Measurements from ENCODE around the gene ZBTB47.

ZBTB47 gene

DNA sequence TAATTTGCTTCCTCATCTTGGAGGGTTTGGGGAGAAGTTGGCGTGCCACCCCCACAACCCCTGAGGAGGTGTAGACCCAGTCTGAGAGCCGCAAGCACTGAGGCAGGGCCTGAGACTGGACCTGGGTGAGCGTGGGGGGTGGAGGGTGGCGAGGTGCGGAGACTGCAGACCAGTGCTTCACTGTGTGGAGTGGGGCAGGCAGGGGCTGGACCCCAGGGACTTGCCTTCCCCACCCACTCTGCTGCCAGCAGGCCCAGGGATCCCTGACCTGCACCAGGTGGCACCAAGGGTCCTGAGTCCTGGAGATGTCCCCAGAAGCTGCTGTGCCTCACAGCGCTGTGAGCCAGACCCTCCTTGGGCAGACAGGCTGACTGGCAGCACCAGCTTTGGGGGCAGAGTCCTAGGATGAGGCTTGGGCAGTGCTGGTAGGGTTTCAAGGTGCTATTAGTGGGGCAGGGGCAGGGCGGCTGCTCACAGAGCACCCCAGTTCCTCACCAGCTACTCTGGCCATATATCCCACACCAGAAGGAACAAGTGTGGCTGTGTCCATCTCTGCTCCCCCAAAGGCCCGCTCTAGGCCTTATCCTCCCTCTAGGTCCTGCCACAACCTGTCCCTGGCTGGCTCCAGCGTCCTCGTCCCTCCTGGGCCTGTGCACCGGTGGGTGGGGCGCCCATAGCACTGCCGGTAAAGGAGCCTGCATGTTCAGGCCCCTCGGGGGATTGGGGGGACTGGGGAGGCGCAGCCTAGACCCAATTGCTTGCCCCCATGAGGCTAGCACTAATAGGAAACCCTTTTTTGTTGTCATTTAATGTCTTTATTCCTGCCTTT is 11.8 kb downstream of the ZBTB47 start:
- no peak for DNase-seq (ENCODE audit: low spot score)

GRCh38 chr3:42666022-42666421 is 12.5 kb downstream of the ZBTB47 start:
- DNase-seq (ENCODE audit: low spot score), result no peak

DNA sequence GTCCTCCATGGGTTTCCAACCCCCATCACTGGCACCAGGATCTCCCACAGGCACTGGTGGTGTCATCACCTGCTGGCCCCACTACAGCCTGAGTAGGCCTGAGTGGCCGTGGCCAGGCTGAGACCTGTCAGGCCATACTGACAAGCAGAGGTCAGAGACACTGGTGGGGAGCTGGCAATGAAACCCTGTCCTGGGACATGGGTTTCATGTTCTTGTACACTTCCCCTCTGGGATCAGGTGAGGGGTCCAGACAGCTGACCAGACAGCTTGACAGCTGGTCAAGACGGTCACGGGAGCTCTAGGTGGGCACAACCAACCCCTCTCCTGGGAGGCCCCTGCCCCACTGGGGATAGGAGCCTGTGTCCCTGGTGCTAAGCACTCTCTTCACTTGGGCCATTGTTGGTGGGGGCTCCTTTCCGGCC is 13.1 kb downstream of the ZBTB47 start:
- no peak for DNase-seq (ENCODE audit: low spot score)

DNA sequence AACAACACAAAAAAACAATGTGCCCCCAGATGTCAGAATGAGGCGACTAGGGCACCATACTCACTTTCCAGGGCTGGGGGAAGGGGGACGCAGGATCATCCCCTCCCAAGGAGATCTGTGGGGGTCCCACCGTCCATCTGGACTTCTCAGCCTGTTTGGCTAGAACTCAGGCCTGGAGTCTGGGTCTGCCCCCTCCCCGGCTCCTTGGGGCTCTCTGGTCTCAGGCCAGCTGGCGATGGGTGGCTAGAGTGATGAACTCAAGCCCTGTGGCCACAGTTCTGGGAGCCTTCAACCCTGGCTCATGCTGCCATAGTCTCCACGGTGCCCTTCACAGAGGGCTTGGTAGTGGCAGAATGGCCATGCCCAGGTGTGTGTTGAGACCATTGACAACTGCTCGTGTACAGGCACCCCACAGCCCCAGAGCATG is 13.6 kb downstream of the ZBTB47 start:
- DNase-seq (ENCODE audit: low spot score), result no peak

- no peak for DNase-seq (ENCODE audit: low spot score)
These were observed 14.3 kb downstream of the ZBTB47 start for GRCh38 chr3:42667523-42668412.

DNA sequence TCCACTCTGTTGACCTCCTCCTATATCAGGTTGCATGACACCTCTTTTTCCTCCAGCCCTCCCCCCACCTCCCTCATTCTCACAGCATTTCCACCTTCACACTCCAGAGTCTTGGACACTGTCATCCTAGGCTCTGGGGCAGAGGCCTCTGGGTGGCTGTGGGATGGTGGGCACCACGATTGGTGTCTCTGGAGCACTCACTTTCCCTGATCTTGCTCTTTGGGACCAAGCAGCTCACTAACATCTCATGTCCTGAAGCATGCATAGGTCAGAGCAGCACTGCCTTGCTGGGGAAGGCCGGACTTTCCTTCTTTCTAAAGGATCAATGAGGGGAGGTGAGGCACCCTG is 14.9 kb downstream of the ZBTB47 start:
- DNase-seq (ENCODE audit: low spot score), result no peak

GRCh38 chr3:42668793-42669217 is 15.3 kb downstream of the ZBTB47 start:
- no peak for DNase-seq (ENCODE audit: low spot score)

DNA sequence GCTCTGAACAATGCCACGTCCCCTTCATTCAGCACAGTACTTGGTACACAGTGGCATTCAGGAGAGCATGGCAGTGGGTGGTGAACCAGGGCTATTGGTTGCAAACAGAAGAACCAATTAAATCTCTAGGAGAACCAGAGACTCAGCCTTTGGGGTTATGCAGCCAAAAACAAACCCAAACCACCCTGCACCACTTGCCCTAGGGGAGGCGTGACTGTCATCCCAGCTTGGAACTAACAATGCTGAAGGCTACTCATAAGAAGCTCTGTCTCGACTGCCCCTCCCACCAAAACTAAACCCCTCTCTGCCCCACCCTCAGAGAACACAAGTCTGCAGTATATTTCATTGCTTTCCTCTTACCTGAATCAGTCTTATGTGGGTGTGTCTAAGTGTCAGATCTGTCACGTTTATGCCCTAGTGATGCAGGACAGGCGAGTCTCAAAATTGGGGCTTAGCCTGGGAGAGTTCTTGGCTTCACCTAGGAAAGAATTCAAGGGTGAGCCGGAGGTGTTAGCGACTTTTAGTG is 16.6 kb downstream of the ZBTB47 start:
- no peak for DNase-seq (ENCODE audit: low spot score)

DNA sequence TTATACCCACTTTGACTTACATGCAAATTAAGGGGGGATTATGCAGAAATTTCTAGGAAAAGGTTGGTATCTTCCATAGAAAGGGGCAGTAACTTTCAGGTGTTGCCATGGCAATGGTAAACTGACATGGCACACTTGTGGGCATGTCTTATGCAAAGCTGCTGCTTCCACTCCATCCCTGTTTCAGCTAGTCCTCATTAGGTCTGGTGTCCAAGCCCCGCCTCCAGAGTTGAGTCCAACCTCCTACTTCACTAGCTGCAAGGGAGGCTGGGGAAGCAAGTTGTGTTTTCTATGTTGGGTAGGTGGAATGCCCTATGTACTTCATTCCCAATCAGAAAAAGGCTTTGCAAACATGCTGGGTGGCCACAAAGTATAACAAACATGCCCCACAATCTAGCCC is 17.2 kb downstream of the ZBTB47 start:
- DNase-seq (ENCODE audit: low spot score), result no peak

DNA sequence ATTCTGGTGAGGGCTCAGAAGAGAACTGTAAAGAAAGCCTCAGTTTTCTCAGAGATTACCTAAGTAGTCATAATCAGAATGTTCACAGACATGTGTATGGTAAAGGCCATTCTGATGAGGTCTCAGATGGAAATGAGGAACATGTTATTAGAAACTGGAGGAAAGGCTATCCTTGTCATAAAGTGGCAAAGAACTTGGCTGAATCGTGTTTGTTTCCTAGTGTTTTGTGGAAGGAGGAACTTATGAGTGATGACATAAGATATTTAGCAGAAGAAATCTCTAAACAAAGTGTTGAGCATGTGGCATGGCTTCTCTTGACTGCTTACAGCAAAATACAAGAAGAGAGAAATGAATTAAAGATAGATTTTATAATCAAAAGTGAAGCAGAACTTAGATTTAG is 19.0 kb downstream of the ZBTB47 start:
- DNase-seq (ENCODE audit: low spot score), result no peak

DNA sequence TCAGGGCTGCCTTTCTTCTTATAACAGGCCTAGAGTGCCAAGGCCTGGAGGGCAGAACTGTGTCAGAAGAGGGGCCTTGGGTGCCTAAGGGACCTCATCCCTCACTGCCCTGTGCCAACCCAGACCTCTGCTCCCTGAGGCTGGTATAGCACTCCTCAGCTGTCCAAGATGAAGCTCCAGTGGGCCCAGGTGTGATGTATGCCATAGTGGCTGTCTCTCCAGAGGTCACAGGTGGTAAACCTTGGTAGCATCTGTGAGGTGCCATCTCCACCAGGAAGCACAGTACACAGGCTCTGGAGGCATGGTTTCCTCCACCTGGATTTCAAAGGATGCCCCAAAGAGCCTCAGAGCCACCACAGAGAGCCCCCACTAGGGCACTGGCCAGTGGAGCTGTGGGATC is 19.6 kb downstream of the ZBTB47 start:
- no peak for DNase-seq (ENCODE audit: low spot score)

DNA sequence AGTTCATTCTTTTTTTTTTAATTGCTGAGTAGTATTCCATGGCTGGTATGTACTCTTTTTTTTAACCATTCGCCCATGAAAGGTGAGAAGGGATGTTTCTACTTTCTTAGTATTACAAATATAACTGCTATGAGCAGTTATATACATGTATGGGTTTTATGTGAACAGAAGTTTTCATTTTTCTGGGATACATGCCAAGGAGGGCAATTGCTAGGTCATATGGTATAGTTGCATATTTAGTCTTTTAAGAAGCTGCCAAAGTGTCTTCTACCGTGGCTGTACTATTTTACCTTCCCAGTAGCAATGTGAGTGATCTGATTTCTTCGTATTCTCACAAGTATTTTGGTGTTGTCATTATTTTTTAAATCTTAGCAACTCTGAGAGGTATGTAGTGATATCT is 20.6 kb downstream of the ZBTB47 start:
- DNase-seq (ENCODE audit: low spot score), result no peak

GRCh38 chr3:42675909-42676308 is 22.4 kb downstream of the ZBTB47 start:
- DNase-seq (ENCODE audit: low spot score), result no peak

GRCh38 chr3:42678447-42678846 is 24.9 kb downstream of the ZBTB47 start:
- no peak for DNase-seq (ENCODE audit: low spot score)

- DNase-seq (ENCODE audit: low spot score), result no peak
These were observed 26.8 kb downstream of the ZBTB47 start for GRCh38 chr3:42680271-42680670.

DNA sequence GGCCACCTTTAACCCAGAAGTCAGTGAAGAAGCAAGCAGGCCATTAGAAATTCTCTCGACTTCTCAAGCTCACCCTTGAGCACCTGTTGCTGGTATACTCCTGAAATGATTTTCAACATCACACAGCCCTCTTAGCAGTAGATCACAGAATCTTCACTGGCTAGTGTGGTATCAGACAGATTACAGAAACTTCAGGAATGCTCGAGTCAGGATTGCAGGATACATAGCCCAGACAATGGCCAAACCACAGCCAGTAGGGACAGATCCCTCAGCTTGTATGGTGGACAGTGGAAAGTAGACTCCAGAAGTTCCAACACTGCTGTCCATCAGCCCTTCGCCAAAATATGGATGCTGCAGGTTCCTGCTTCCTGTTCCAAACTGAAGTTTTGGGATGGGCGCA is 27.3 kb downstream of the ZBTB47 start:
- no peak for DNase-seq (ENCODE audit: low spot score)

DNA sequence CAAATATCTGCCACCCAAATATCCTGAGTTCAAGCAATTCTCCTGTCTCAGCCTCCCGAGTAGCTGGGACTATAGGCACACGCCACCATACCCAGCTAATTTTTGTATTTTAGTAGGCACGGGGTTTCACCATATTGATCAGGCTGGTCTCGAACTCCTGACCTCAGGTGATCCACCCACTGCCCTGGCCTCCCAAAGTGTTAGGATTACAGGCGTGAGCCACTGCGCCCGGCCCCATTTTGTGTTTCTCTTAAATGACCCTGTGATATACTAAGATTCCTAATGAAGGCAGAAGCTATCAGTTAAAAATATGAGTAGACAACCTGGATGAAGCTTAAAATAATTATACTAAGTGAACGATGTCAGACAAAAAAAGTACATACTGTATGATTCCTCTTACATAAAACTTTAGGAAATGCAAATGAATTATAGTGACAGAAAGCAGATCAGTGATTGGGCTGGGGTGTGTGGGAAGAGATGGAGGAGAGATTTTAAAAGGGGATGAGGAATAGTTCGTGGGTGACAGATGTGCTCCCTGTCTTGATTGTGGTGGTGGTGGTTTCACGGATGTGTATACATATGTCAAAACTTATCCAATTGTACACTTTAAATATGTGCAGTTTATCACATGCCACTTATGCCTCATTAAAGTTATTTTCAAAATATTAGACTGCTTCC is 28.0 kb downstream of the ZBTB47 start:
- no peak for DNase-seq (ENCODE audit: low spot score)

GRCh38 chr3:42682301-42683070 is 29.0 kb downstream of the ZBTB47 start:
- DNase-seq (ENCODE audit: low spot score), result no peak

GRCh38 chr3:42683875-42684598 is 30.5 kb downstream of the ZBTB47 start:
- peak; percentile 86 for DNase-seq (ENCODE audit: low spot score)

GRCh38 chr3:42684632-42685362 is 31.3 kb downstream of the ZBTB47 start:
- DNase-seq (ENCODE audit: low spot score), result no peak
